K562 (cell line): ENCODE data around the gene ZNF598. TPM values are rescaled to one million over a fixed set of nuclear protein-coding genes. Genes with fewer than 3 reads are reported as not detected.

ENCODE experiments used
- ATAC-seq: fragments of 200-7000 bp; cut with Tn5 transposase; 3 replicates; pipeline ENCODE4 v1.9.1; 2020; ENCODE audit warnings: moderate library complexity
- BruUV-seq: library from RNA; stranded (reverse); fragments of 400-500 nt; replicated peaks from 2 replicates; lab custom pipeline; 2021; lab: Mats Ljungman, UMichigan
- CTCF ChIA-PET: fragments of 300-600 bp; formaldehyde crosslinking; extraction: SDS; loops from one replicate; lab custom pipeline; 2021; ENCODE audit warnings: low intra/inter-chr PET ratio; lab: Yijun Ruan, JAX
- POLR2A ChIA-PET: fragments of 300-600, 350-650 bp; sonication (Branson Sonifier 250); formaldehyde crosslinking; extraction: SDS; loops from one replicate; lab custom pipeline; 2021; ENCODE audit warnings: antibody characterized with exemption, inconsistent platforms; lab: Yijun Ruan, JAX
- DNase-seq, 4 experiments: peaks; one replicate each; pipeline versions ENCODE4 v3.0.0 to v3.0.0-alpha.2; 2011 to 2018; ENCODE audit warnings: low spot score in 3 of 4, mixed read lengths in 3 of 4; ENCODE audit errors: extremely low read depth in 1 of 4
- FAIRE-seq: peaks from 2 replicates; lab custom pipeline; 2011; peaks lifted over from hg19 to GRCh38; lab: Jason Lieb, UNC
- H2AFZ ChIP-seq: 2 replicates; pipeline ENCODE4 v1.6.0; 2011; ENCODE audit warnings: low read depth, low read length, control low read depth, inconsistent platforms
- H3K27ac ChIP-seq: fragments of 200-600 bp; 3 replicates; pipeline ENCODE4 v1.8.0; 2011; ENCODE audit warnings: low read depth, mild to moderate bottlenecking, control low read depth, inconsistent platforms, low read length, moderate library complexity, mixed read lengths; ENCODE audit errors: extremely low read depth
- H3K27me3 ChIP-seq, 2 experiments: fragments of 300-600 bp in 1 of 2; 2 replicates in 1 of 2; 3 replicates in 1 of 2; pipeline versions ENCODE4 v1.6.0 to v1.8.0; 2011; ENCODE audit warnings: inconsistent platforms in 2 of 2, low read length in 2 of 2, mild to moderate bottlenecking in 1 of 2, mixed read lengths in 1 of 2, moderate library complexity in 1 of 2; ENCODE audit not compliant: control insufficient read depth in 2 of 2, insufficient read depth in 2 of 2
- H3K36me3 ChIP-seq: fragments of 300-600 bp; 3 replicates; pipeline ENCODE4 v1.8.0; 2011; ENCODE audit warnings: mild to moderate bottlenecking, low read length, inconsistent platforms; ENCODE audit not compliant: control insufficient read depth, insufficient read depth
- H3K4me1 ChIP-seq, 2 experiments: fragments of 200-600 bp in 1 of 2; replicated peaks in 1 of 2; 2 replicates in 1 of 2; 3 replicates in 1 of 2; pipeline versions ENCODE4 v1.5.1 to v1.8.0; 2011; ENCODE audit warnings: inconsistent platforms in 2 of 2, low read length in 2 of 2, mild to moderate bottlenecking in 1 of 2, mixed read lengths in 1 of 2, moderate library complexity in 1 of 2; ENCODE audit not compliant: control insufficient read depth in 2 of 2, insufficient read depth in 2 of 2
- H3K4me2 ChIP-seq: 2 replicates; pipeline ENCODE4 v1.6.1; 2011; ENCODE audit warnings: low read length, control low read depth, inconsistent platforms, mixed read lengths; ENCODE audit not compliant: insufficient read depth
- H3K4me3 ChIP-seq: fragments of 200-600 bp; sonication (generic), shearing (Covaris generic); 2 replicates; pipeline ENCODE4 v1.5.1; 2016; ENCODE audit warnings: control low read depth, inconsistent platforms
- H3K79me2 ChIP-seq: fragments of 200-600 bp; 3 replicates; pipeline ENCODE4 v1.8.0; 2011; ENCODE audit warnings: low read length, inconsistent platforms; ENCODE audit not compliant: control insufficient read depth, insufficient read depth
- H3K9ac ChIP-seq, 2 experiments: 2 replicates each; pipeline versions ENCODE4 v1.6.0 to v1.6.1; 2011; ENCODE audit warnings: low read depth in 2 of 2, low read length in 2 of 2, control low read depth in 1 of 2, inconsistent platforms in 1 of 2, mild to moderate bottlenecking in 1 of 2, mixed read lengths in 1 of 2; ENCODE audit not compliant: insufficient read depth in 1 of 2
- H3K9me1 ChIP-seq: one replicate; pipeline ENCODE4 v1.6.0; 2011; ENCODE audit warnings: inconsistent platforms, mild to moderate bottlenecking, low read length, moderate library complexity; ENCODE audit not compliant: control insufficient read depth, insufficient read depth
- H3K9me3 ChIP-seq: replicated peaks from 2 replicates; pipeline ENCODE4 v1.5.1; 2011; ENCODE audit warnings: low read depth, low read length, inconsistent platforms; ENCODE audit not compliant: control insufficient read depth, insufficient read depth
- H4K20me1 ChIP-seq: replicated peaks from 2 replicates; pipeline ENCODE4 v1.6.1; 2011; ENCODE audit warnings: low read length, inconsistent platforms, mixed read lengths; ENCODE audit not compliant: control insufficient read depth, insufficient read depth
- MTF1 ChIP-seq: fragments of 250-450 bp; sonication (Bioruptor Pico); IDR thresholded peaks from 2 replicates; pipeline ENCODE4 v1.9.0; 2021; ENCODE audit warnings: moderate library complexity, mild to moderate bottlenecking, inconsistent platforms, borderline replicate concordance
- RNF2 ChIP-seq: sonication (generic); IDR thresholded peaks from 2 replicates; pipeline ENCODE4 v1.6.1; 2016
- ZBTB33 ChIP-seq: sonication (generic); formaldehyde crosslinking; IDR thresholded peaks from 2 replicates; pipeline ENCODE4 v1.8.1; 2023; ENCODE audit warnings: mild to moderate bottlenecking, missing genetic modification reagents
- ZNF830 ChIP-seq: fragments of 250-450 bp; sonication (Bioruptor Pico); IDR thresholded peaks from 2 replicates; pipeline ENCODE4 v1.5.0; 2021; ENCODE audit warnings: mild to moderate bottlenecking
- WGBS: fragments of 100-300 bp; shearing (Covaris generic); methylation state at CpG from one replicate; pipeline ENCODE4 v1.1.6; 2016; ENCODE audit warnings: low coverage, mixed read lengths; ENCODE audit not compliant: insufficient coverage; ENCODE audit errors: missing lambda C conversion rate; 5-methylcytosine and 5-hydroxymethylcytosine counted together
- in situ Hi-C: fragments of 300-500 bp; cut with MboI; formaldehyde crosslinking; loops from 4 replicates; pipeline ENCODE4 v1.15.0; 2018; ENCODE audit warnings: inconsistent platforms, mixed read lengths
- intact Hi-C: fragments of 100-400 bp; cut with micrococcal nuclease; formaldehyde crosslinking; loops from 2 replicates; pipeline ENCODE4 v1.14.2; 2022
- polyA plus RNA-seq, 8 experiments: library from polyadenylated mRNA; depleted of rRNA in 4 of 8; stranded (reverse) in 5 of 8; unstranded in 3 of 8; fragments of >200 nt; fragmentation: Nextera tagmentation in 2 of 8; fragmentation: Illumina TruSeq in 1 of 8; extraction: Ambion mirVana in 2 of 8; extraction: Trizol in 1 of 8; gene quantifications; 2 replicates each; pipeline versions ENCODE4 v1.2.1 to v1.2.3, GENCODE V29; 2011 to 2014; ENCODE audit warnings: inconsistent platforms in 1 of 8, missing spikeins in 1 of 8
- total RNA-seq, 7 experiments: library from RNA; depleted of rRNA in 6 of 7; stranded (reverse); fragments of >200 nt in 6 of 7; fragmentation: Illumina TruSeq in 2 of 7; extraction: Trizol in 2 of 7; gene quantifications; 2 replicates each; pipeline versions ENCODE4 v1.2.1 to v1.2.3, GENCODE V29; 2011 to 2021; ENCODE audit warnings: low replicate concordance in 1 of 7

The ZNF598 gene
- total and polyA plus RNA-seq, 9 of the 15 experiments (the other 6 are each of a cell fraction or from before 2014, with no cell fraction given) = 0.11 to 115 (median 29.6) TPM

- H3K9me1 ChIP-seq = peaks cover 3% of the 10 kb centered on the region
- no TSS peak for BruUV-seq
- no peak overlapping the region for H3K4me3 ChIP-seq
- H3K27me3 ChIP-seq = no peaks in the 10 kb centered on the region
- FAIRE-seq (no peak), DNase-seq (no peak), ATAC-seq (no peak)
- no peak overlapping the region for H3K4me2 ChIP-seq
- intact Hi-C loops = no loop called here
- peaks cover 25% of the 10 kb centered on the region for H3K79me2 ChIP-seq
- H3K9ac ChIP-seq = peak overlapping the region in 1 of 2 experiments; percentile 55; a peak in 1 of 4 replicates
- 78% methylated on average over 11 of the region's 11 CpGs for WGBS
- ChIA-PET POLR2A (interaction anchor here (0.6 to 1.5 kb wide), 3 partner anchors 11 to 125 kb away, joined by 3 to 6 read pairs (median 3); partner anchors contain the start of gene TRAF7), CTCF (no interaction called here)
- H3K9me3 ChIP-seq = no peaks in the 10 kb centered on the region
- in situ Hi-C loops = no loop called here
- H3K27ac ChIP-seq = no peak overlapping the region
- H2AFZ ChIP-seq = no peak overlapping the region
- H3K36me3 ChIP-seq = peaks cover 7% of the 10 kb centered on the region; the same call in 1 of the 3 replicates
- H3K4me1 ChIP-seq = peaks cover 25 to 86% of the 10 kb centered on the region in 2 experiments
- TF ChIP-seq MTF1 (CRISPR knock-in tag) (no peak), RNF2 (no peak), ZNF830 (CRISPR knock-in tag) (no peak), ZBTB33 (peak; percentile 98)
- 0 out of 2 replicates have a peak, but pooled peaks cover 7% of the 10 kb centered on the region for H4K20me1 ChIP-seq
Observed at GRCh38 chr16:2030036-2030435, 20.4 kb upstream of the ZNF598 start.
